GDM1 (cell line): ENCODE results near the gene ABAT.
A peak's percentile ranks its signal among the peaks of the same experiment; 100 is the strongest.
"Not testable (repeated sequence)": the region's sequence is repeated elsewhere in the genome, so short reads cannot be mapped to it uniquely, and the experiment has no call there.

Experiments
- DNase-seq: peaks from one replicate; lab custom pipeline; 2025; lab: John Stamatoyannopoulos, UW

The ABAT gene

DNA sequence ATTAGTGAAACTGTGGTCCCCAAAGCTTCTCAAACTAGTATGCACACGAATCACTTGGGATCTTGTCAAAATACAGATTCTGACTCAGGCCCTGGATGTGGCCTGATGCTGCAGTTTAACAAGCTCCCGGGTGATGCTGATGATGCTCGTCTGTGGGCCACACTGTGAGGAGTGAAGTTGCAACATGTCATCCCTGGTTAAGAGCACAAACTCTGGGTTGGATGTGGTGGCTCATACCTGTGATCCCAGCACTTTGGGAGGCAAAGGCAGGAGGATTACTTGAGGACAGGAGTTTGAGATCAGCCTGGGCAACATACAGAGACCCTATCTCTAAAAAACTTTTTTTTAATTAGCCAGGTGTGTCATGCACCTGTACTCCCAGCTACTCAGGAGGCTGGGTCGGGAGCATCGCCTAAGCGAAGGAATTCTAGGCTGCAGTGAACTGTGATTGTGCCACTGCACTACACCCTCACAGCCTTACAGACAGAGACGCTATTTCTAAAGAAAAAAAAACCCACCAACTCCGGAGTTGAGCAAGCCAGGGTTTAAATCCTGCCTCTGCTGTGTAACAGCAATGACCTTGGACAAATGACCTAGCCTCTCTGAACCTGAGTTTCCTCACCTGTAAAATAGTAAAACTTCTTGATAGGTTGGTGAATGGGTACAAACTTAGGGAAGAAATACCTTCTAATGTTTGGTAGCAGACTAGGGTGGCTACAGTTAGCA, 24.4 kb upstream of the ABAT start:
- no peak for DNase-seq

DNA sequence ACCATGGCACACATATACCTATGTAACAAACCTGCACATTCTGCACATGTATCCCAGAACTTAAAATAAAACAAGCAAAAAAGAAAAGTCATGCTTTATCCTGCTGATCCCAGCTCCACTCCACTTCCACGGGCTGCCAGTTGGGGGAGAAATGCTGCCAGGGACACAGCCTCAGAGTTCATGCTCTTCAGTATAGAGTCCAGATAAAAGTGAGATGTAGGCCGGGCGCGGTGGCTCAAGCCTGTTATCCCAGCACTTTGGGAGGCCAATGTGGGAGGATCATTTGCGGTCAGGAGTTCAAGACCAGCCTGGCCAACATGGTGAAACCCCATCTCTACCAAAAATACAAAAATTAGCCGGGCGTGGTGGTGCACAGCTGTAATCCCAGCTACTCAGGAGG, 22.5 kb upstream of the ABAT start:
- DNase-seq: not testable (repeated sequence)

DNA sequence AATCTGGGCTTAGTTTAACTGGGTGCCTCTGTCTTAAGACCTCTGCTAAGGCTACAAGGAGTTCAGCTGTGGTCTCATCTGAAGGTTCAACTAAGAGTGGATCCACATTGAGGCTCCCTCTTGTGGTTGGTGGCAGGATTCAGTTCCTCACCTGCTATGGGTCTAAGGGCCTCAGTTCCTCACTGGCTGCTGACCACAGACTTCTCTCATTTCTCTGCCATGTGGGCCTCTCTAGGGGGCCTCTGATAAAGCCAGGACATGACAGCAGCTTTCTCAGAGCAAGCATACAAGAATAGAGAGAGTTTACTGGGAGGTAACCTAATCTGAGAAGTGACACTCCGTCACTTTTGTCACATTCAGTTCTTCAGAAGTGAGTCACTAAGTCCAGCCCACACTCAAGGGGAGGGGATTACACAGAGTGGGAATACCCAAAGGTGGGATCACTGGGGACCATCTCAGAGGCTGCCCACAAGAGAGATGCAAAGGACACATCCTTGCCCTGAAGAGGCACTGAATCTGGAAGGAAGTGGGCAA, 19.2 kb upstream of the ABAT start:
- DNase-seq: peak; percentile 45

DNA sequence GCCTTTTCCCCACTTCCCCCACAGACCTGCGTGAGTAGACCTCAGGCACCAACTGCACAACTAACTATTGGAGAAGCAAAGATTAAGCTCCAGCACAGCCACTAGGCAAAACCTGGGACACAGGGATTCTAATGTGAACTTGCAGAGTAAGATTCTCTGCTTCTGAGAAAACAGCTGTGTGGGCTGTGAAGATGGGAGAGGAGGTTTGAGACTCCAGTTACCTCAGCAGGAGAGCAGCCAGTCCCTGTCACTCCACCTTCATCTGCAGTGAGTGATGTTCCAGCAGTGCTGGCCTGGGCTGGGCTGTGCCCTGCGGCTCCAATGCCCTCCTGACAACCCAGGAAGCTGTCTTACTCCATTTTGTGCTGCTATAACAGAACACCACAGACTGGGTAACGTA, 18.0 kb upstream of the ABAT start:
- DNase-seq: no peak

DNA sequence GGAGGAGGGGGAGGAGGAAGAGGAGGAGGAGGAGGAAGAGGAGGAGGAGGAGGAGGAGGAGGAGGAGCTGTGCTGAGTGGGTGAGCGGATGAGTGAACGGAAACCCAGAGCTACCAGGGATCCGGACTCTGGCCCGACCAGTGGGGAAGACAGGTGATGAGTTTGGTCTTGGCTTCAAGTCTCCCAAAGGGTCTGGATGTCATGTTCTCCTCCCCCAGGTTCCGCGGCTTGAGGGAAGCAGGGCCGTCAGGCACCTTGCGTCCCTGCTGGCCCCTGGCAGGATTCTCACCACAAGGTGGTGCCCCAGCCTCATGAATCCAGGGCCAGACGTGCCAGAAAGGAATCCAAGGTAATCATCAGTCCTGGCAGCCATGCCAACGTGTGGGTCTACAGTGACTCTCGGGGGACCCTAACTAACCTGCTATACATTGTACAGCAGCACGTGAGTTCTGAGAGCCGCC, 13.5 kb upstream of the ABAT start:
- peak; percentile 11 for DNase-seq

DNA sequence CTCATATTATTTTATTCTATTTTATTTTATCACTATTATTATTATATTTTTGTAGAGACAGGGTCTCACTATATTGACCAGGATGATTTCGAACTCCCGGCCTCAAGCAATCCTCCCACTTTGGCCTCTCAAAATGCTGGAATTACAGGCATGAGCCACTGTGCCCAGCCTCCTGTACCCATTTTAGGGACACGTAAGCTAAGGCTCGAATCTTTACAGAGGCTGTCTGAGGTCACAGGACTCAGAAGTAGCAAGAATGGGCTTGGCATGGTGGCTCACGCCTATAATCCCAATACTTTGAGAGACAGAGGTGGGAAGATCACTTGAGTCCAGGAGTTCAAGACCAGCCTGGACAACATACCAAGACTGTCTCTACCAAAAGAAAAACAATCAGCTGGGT, 12.7 kb upstream of the ABAT start:
- no peak for DNase-seq

DNA sequence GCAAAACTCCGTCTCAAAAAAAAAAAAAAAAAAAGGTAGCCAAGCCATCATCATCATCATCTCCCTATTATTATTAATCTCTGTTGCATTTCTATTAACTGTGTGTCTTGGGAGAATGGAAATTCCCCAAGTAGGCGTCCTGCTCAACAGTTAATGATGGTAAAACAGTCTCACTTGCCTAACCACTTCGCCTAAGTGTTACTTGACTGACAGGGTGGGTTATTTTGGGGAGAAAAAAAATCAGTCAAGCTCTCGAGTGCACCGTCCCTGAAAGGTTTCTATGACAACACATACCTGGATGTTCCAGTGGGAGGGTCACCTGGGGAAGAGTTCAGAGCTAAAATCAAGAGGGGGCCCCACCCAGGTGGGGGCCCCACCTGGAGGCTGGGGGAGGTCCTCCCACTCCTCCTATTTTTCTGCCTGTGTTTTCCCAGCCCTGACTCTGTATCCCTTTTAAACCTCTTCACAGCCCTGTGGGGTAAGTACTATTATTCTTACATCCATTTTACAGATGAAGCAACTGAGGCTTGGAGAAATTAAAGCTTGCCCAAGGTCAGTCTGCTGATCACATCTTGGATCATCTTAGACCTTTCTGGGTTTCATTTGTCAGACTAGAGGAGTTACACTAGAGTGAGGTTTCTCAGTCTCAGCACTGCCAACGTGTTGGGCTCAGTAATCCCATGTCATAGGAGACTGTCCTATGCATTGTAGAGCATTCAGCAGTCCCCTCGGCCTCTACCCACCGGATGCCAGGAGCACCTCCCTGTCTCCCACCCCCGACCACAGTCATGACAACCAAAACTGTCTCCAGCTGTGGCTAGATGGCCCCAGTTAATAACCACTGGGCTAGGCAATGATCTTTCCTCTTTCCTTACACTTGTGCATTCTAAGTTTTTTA, 11.0 kb upstream of the ABAT start:
- no peak for DNase-seq

DNA sequence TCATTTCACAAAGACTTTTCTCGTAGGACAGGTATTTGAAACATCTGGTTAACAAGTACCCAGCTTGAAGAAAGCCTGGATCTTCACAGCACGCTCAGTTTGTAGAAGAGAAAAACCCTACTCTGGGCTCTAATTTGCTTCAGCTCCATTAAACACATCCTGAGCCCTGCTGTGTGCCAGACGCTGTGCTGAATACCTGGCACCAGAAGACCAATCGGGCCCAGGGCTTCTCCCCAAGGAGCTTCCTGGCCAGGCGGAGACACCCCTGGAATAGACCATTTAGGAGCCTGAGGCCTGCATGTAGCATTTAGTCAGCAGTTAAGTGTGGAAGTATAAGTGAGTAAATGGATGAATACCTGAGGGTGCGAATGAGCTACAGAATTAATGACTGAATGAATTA, 8.9 kb upstream of the ABAT start:
- DNase-seq: no peak

DNA sequence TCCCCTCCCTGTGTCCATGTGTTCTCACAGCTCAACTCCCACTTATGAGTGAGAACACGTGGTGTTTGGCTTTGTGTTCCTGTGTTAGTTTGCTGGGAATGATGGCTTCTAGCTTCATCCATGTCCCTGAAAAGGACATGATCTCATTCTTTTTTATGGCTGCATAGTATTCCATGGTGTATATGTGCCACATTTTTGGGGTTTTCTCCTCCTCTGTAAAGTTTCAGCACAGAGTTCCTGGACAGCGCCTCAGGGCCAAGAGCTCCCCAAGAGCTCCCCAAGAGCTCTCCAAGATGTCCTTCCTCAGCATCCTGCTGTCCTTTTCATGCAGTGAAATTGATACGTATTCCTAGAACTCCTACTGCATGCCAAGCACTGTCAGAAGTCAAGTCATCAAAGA, 6.9 kb upstream of the ABAT start:
- no peak for DNase-seq

DNA sequence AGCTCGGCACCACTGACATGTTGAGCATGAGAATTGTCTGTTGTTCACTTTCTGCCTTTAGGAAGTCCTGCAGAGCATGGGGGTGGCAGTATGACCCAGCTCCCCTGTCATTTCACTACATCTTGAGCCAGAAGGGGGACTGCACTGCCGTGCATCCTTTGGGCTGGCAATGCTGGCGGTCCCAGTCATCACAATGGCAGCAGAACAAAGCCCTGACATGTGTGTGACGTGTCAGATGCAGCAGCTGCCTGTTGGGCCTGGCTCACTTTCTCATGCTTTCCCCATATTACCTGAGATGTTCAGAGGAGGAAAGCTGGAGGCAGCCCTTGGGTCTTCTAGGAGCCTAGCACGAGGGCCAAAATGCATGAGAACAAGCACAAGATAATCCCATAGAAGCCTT, 6.3 kb upstream of the ABAT start:
- no peak for DNase-seq

DNA sequence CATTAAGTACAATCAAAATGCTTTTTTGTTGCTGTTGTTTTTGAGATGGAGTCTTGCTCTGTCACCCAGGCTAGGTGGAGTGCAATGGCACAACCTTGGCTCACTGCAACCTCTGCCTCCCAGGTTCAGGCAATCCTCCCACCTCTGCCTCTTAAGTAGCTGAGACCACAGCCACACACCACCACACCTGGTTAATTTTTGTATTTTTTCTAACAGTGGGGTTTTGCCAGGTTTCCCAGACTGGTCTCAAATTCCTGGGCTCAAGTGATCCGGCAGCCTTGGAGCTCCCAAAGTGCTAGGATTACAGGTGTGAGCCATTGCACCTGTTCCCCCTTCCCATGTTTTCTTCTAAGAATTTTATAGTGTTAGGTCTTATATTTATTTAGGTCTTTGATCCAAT, 4.9 kb upstream of the ABAT start:
- DNase-seq: no peak

DNA sequence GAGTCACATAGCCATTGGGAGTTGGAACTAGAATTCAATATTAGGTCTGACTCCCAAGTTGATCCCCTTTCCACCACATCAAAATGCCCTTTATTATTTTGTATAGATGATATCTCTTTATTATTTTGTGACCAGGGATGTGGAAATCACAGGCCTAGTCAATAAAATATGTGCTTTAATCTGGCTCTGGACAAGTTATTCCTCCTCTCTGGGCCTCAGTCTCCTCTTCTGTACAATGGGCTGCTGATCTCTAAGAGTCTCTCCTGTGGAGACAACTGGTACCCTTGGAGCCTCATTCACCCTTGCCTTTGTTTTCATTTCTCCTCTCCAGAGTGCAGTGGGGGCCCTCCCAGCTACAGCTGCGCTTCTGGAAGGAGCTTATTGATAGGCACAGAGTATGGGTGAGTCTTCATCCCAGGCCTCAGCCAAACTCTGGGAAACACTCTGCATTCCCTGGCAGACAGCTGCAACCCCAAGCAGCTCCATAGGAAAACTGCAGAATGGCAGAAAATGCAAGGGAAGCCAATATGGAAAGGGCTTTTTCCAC, 4.3 kb upstream of the ABAT start:
- no peak for DNase-seq

DNA sequence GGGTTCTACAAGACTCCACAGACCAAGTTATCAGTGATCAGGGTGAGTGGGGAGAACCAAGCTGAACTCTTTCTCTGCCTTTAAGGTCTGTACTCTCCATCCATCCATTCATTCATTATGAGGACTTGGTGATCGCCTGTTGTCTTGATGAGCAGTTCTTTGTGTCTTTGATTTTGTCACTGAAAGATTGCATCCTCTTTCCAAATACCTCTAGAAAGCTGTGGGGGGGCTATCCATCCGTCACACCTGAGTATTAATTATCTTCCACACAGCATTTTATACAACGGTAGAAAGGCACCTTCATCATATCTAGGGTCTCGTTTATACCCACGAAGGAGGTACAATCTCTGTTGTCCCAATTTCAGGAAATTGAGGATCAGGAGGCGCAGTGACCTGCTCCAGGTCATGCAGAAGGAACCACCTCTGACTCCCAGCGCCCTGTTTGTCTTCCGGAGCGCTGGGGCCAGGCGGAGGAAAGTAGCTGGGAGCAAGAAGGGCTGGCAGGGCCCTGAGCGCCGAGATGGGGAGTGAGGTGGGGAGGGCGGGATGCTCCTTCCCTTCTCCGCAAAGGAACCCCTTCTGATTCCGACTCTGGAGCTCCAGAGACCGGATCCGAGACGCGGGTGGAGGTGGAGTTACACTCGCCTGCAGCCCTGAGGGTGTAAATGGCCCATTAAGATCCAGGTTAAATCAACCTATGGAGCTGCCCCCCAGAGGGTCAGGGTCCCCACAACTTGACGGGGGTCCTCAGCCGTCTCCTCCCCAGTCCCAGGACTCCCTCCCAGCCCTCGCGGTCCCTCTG, 605 bp upstream of the ABAT start:
- DNase-seq: no peak

DNA sequence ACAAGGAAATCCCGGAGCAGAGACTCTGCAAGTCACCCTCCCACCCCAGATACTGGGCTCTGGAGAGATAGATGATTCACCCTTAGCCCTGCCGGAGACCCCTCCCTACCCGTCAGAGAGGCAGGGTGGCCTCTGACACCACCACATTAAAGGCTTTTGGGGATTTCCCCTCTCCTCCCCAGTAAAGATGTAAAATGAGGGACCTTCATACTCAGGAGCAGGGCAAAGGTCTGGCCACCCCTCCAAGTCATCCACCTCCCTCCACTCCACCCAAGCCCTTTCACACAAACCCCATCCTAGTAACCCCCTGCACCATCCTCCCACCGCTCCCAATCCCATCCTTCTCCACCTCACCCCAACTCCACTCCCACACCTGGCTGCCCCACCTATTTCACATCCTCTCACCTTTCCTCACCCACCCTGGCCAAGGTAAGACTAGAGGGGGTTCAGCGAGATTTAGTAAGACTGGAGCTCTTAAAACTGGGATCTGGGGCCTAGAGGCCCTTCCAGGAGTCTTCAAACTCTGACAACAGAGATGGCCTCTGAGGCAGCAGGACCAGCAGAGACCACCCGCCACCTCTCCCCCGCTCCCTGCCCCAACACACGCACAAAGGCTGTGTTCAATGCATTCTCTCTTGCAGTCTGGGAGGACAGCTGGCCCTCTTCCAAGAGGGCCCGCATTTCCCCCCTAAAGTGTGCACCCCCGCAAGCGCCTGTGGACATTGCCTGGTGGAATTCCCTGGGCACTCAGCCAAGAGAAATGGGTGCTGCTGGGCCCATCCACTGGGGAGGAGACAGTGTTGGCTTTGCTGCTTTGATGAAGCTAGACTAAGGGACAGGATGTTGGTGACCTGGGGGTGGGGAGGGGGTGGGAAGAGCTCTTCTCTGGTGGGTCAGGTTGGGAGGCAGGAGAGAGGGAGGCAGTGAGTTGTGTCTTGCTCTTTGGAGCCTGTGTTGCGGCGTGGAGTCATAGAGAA, 1.1 kb downstream of the ABAT start:
- DNase-seq: no peak

DNA sequence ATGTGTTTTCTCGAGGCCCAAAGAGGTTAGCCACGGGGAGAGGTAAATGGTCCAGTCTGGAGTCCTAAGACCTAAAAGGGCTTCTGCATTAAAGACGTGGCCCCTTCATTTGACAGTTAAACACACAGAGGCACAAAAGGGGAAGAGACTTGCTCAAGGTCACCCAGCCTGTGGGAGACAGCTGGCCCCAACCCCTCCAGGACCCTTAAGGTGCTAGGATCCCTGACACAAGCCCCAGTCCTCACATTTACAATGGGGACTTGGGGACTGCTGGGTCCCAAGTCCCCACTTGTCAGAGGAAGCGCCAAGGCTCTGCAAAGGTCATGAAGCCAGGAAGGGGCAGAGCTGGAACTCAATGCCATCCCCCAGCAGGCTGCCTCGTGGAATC, 1.7 kb downstream of the ABAT start:
- DNase-seq: no peak

DNA sequence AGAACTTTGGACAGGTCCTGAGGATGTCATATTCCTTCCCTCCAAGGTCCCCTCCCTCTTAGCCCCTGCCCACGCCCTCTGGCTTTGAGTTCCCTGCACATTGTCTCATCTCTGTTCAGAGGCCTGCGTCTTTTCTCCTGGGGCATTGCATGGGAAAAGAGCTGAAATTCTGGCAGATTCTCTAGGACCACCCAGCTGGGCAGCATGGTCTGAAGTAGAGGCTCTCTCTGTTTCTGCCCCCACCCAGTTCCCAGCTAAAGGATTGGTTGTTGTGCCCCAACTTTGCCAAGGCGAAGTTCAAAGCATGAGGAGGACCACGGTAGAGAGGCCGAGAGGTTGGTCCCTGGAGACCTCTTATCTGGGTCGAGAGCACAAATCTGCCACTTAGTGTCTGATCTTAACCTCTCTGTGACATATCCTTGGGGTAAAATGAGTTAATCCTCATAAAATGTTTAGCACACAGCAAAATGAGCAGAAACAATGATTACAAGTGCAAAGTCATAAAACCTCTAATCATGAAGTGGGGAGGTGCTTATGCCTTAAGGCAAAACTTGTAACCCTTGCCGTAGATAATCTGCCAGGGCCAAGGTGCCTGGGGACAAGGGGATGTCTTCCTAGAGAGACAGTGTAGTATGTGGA, 2.4 kb downstream of the ABAT start:
- no peak for DNase-seq

DNA sequence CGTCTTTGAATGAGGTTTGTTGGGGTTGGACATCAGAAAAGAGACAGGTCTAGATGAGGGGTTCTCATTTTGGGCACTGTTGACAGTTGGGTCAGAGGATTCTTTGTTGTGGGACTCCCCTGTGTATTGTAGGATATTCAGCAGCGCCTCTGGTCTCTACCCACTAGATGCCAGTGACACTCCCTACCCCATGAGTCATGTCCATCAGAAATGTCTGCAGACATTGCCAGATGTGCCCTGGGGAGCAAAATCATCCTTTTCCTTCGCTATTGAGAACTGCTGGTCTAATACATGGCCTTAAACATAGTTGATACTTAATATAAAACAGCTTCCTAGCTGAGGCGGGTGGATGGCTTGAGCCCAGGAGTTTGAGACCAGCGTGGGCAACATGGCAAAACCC, 3.1 kb downstream of the ABAT start:
- DNase-seq: no peak

DNA sequence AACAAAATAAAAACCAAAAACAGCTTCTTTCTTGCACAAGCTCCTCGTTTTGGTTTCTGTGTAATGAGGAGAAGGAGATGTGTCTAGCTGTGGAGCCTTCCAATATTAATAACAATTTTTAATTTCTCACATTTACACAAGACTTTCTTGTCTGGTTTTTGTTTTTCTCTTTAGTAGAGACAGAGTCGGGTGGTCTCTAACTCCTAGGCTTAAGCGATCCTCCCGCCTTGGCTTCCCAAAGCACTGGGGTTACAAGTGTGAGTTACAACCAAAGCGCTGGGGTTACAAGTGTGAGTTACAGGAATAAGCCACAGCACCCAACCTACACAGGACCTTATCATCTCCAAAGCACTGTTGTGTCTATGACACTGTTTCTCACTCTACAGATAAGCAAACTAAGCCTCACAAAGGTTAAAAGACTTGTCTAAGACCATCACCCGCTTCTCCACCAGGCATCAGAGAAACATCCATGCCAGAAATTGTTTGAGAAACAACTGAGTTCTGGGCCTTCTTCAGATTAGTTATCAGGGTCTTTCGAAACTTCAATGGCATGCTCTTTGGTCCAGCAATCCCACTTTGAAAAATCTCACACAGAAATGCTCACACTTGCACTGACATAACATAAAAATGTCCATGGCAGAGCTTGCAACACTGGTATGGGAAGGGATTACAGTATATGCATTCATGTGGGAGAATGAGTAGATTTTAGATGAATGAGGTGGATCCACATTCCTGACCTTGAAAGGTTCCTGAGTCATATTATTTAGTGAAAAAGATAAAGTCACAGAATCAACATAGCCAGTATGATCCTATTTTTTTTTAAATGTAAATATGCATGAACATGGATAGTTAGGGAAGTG, 3.9 kb downstream of the ABAT start:
- DNase-seq: no peak

DNA sequence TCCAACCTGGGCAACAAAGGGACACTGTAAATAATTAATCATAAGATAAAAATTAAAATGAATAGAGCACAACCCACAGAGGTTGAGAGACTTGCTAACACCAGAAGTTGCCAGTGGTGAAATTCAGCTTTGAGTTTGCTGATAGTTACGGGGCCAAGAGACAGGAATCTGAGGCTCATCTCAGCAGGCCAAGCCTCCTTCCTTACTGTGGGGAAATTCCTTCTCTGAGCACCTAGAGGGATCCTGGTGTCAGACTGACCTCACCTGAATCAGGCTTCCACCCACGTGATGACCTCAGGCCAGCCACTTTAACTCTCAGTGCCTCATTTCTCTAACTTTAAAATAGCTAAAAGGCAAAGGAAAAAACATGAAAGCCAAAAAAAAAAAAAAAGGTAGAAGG, 4.7 kb downstream of the ABAT start:
- no peak for DNase-seq
